Natural killer cell treated with Interleukin-12 subunit alpha and Interleukin-12 subunit beta and Interleukin-15 and Interleukin-18, amount 100 ng/mL, for 72 hours (primary cell): ENCODE results near the gene KCTD13. TPM values are rescaled to one million over a fixed set of nuclear protein-coding genes. Genes with fewer than 3 reads are reported as not detected.
A peak's percentile ranks its signal among the peaks of the same experiment; 100 is the strongest.

ENCODE experiments used
- ATAC-seq, 2 donors: fragments of 150-1000 bp; cut with Tn5 transposase in 1 of 2; sonication (Bioruptor Pico), chemical (Tn5 transposase) in 1 of 2; 2 replicates each; pipeline ENCODE4 v1.10.0; 2021
- DNase-seq: peaks from one replicate; pipeline ENCODE4 v3.0.0; 2022; ENCODE audit warnings: low spot score
- H3K27ac Mint-ChIP-seq, 2 donors: 1 replicate in 1 of 2; 2 replicates in 1 of 2; pipeline ENCODE4 v1.8.0; 2022; ENCODE audit warnings: mixed read lengths in 2 of 2, mild to moderate bottlenecking in 1 of 2, moderate library complexity in 1 of 2
- H3K27me3 Mint-ChIP-seq, 2 donors: 1 replicate in 1 of 2; 2 replicates in 1 of 2; pipeline ENCODE4 v1.8.0; 2022; ENCODE audit warnings: mixed read lengths in 2 of 2
- H3K36me3 Mint-ChIP-seq: one replicate; pipeline ENCODE4 v1.8.0; 2022; ENCODE audit warnings: mixed read lengths
- H3K4me1 Mint-ChIP-seq, 2 donors: 1 replicate in 1 of 2; 2 replicates in 1 of 2; pipeline ENCODE4 v1.8.0; 2022; ENCODE audit warnings: low read depth in 2 of 2, mixed read lengths in 2 of 2, mild to moderate bottlenecking in 1 of 2
- H3K4me3 Mint-ChIP-seq: one replicate; pipeline ENCODE4 v1.8.0; 2022; ENCODE audit warnings: mixed read lengths
- H3K9me3 Mint-ChIP-seq: 2 replicates; pipeline ENCODE4 v1.8.0; 2022; ENCODE audit warnings: mixed read lengths
- total RNA-seq, 2 donors: library from RNA; stranded (reverse); gene quantifications; one replicate each; pipeline ENCODE4 v1.2.3, GENCODE V29; 2022

KCTD13 gene
- total RNA-seq, 2 donors from 2014 or later: 53.6 to 92.7 TPM

DNA sequence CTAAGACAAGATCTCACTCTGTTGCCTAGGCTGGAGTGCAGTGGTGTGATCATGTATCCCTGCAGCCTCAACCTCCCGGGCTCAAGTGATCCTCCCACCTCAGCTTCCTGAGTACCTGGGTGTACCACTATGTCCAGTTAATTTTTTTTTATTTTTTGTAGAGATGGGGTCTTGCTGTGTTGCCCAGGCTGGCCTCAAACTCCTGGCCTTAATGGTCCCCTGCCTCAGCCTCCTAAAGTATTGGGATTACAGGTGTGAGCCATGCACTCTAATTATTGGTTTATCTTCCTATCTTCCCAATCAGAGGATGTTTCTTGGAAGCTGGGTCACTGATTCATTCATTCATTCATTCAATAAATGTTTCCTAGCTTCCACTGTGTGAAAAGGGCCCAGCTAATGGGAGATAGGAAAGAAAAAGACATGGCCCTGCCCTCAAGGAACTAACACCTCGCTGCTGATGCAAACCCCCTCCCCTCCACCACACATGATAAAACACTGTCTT, 17.3 kb downstream of the KCTD13 start:
- Mint-ChIP-seq H3K27me3 (no peaks in the 10 kb centered on the region), H3K36me3 (no peaks in the 10 kb centered on the region), H3K27ac (no peak overlapping the region), H3K4me1 (peaks cover 0 to 2% of the 10 kb centered on the region in 2 donors), H3K4me3 (no peak overlapping the region), H3K9me3 (no peaks in the 10 kb centered on the region)
- ATAC-seq (no peak), DNase-seq (no peak)

- ATAC-seq (no peak), DNase-seq (no peak)
- Mint-ChIP-seq H3K4me1 (peaks cover 0 to 6% of the 10 kb centered on the region in 2 donors), H3K36me3 (no peaks in the 10 kb centered on the region), H3K9me3 (no peaks in the 10 kb centered on the region), H3K27me3 (no peaks in the 10 kb centered on the region), H3K4me3 (no peak overlapping the region), H3K27ac (no peak overlapping the region)
Observed at GRCh38 chr16:29907973-29908372, 18.1 kb downstream of the KCTD13 start.

DNA sequence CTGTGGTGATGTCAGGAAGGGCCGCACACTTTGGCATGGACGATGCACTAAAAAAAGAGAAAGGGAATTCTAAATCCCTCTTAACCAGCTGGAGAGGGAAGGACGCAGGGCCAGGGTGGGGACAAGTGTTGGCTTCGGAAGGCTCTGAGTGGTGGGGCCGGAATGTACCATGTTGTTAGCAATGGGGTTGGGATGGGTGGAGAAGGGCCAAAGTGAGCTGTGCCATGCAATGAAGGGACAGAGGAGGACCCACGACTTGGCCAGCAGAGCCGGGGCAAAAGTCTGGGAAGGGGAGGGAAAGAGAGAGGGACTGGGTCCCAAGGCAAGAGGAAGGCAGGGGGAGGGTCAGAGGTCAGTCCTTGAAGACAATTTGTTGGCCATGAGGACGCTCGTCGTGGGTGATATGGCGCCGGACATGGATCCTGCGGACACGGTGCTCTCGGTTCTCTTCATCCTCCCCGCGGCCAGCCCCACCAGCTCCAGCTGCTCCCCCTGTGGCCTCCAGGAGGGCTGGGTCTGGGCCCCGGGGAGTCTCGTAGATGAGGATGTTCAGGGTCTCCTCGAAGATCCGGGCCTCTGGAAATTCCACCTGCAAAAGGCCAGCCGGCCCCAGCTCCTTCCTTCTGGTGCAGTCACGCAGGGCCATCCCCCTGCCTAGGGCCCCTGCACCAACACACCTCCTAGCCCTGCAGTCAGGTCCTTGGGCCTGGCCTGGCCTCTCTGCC, 19.3 kb downstream of the KCTD13 start:
- no peak for ATAC-seq
- Mint-ChIP-seq H3K36me3 (no peaks in the 10 kb centered on the region), H3K9me3 (no peaks in the 10 kb centered on the region), H3K4me3 (no peak overlapping the region), H3K4me1 (peaks cover 0 to 6% of the 10 kb centered on the region in 2 donors), H3K27me3 (peaks cover 0 to 6% of the 10 kb centered on the region in 2 donors), H3K27ac (no peak overlapping the region)
- no peak for DNase-seq

DNA sequence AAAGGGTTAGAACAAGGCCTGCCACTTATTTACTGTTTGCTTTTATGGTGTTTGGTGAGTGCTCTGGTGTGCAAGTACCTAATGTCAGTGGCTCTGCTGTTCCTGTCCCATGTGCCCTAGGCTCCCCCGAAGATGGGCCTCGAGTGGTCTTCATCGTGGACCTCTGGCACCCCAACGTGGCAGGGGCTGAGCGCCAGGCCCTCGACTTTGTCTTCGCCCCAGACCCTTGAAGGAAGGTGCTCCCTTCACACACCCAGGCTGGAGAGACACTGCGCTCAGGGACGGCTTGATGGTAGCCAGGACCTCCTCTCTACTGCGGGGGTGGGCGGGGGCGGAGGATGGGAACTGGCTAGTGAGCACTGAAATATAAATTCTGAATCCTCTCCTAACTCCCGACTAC, 20.4 kb downstream of the KCTD13 start:
- no peak overlapping the region for H3K4me3 Mint-ChIP-seq
- H3K9me3 Mint-ChIP-seq: no peaks in the 10 kb centered on the region
- H3K36me3 Mint-ChIP-seq: no peaks in the 10 kb centered on the region
- H3K27ac Mint-ChIP-seq: no peak overlapping the region
- ATAC-seq: no peak
- H3K27me3 Mint-ChIP-seq: peaks cover 2 to 8% of the 10 kb centered on the region in 2 donors
- DNase-seq: no peak
- peaks cover 3 to 8% of the 10 kb centered on the region in 2 donors for H3K4me1 Mint-ChIP-seq

DNA sequence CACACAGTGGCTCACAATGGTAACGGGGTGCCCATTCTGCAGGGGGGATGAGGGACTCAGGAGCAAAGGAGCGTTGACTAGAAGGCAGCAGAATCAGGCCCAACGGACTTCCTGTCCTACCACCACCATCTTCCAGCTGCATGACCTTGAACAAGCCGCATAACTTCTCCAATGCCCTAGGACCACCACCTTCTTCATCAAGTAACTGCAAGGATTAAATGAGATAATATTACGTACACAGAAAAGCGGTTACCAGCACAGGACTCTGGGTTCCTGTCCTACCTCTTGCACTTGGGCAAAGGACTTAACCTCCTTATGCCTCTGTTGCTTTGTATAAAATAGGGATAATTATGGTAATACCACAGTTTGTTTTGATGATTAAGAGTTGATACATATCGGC, 21.1 kb downstream of the KCTD13 start:
- H3K4me1 Mint-ChIP-seq: peaks cover 7 to 12% of the 10 kb centered on the region in 2 donors
- no peak overlapping the region for H3K4me3 Mint-ChIP-seq
- H3K27ac Mint-ChIP-seq: no peak overlapping the region
- DNase-seq (no peak), ATAC-seq (no peak)
- H3K36me3 Mint-ChIP-seq: no peaks in the 10 kb centered on the region
- peaks cover 6 to 11% of the 10 kb centered on the region in 2 donors for H3K27me3 Mint-ChIP-seq
- no peaks in the 10 kb centered on the region for H3K9me3 Mint-ChIP-seq

DNA sequence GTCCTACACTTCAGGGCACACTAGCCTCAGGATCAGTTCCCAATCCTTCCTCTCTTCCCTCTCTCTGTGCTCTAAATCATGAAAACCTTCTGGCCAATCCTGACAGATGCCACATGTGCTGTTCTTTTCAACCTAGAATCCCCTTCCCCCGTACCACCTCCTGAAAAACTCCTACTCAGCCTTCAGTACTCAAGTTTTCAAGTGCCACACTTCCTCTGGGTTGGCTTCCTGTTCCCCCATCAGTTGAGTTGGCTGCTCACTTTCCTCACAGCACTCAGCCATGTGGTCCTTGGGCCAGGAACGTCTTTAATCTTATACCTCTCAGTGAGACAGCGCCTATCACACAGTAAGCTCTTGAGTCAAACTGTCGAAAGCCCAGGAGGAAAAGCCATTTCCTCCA, 22.4 kb downstream of the KCTD13 start:
- Mint-ChIP-seq H3K27ac (no peak overlapping the region), H3K4me1 (peaks cover 7 to 12% of the 10 kb centered on the region in 2 donors), H3K4me3 (no peak overlapping the region), H3K36me3 (no peaks in the 10 kb centered on the region), H3K9me3 (no peaks in the 10 kb centered on the region), H3K27me3 (peaks cover 8 to 17% of the 10 kb centered on the region in 2 donors)
- DNase-seq: no peak
- no peak for ATAC-seq

GRCh38 chr16:29901607-29901945, 24.4 kb downstream of the KCTD13 start:
- H3K27me3 Mint-ChIP-seq: peaks cover 21 to 32% of the 10 kb centered on the region in 2 donors
- no peak overlapping the region for H3K27ac Mint-ChIP-seq
- no peak for DNase-seq
- no peaks in the 10 kb centered on the region for H3K36me3 Mint-ChIP-seq
- ATAC-seq: no peak
- no peaks in the 10 kb centered on the region for H3K9me3 Mint-ChIP-seq
- H3K4me1 Mint-ChIP-seq: peaks cover 7 to 16% of the 10 kb centered on the region in 2 donors
- H3K4me3 Mint-ChIP-seq: peak overlapping the region; percentile 37

DNA sequence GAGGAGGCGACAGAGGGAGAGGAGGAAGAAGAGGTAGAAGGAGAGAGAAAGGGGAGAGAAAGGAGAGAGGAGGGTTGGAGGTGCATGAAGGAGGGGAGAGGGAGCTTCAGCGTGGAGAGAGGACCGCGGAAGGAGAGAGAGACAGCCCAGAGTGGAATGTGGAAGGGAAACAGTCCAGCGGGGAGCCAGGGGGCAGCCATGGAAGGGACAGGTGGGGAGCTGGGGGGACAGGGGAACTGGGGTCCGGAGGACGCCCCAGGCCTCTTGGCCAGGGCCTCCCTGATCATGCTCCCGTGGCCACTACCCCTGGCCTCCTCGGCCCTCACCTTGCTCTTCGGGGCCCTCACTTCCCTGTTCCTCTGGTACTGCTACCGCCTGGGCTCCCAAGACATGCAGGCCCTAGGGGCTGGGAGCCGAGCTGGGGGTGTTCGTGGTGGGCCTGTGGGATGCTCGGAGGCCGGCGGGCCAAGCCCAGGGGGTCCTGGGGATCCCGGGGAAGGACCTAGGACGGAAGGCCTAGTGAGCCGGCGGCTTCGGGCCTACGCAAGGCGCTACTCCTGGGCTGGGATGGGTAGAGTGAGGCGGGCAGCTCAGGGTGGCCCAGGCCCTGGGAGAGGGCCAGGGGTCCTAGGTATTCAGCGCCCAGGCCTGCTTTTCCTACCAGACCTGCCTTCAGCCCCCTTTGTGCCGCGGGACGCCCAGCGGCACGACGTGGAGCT, 25.0 kb downstream of the KCTD13 start:
- H3K4me3 Mint-ChIP-seq: peak overlapping the region; percentile 74
- H3K27me3 Mint-ChIP-seq: peaks cover 23 to 32% of the 10 kb centered on the region in 2 donors
- H3K9me3 Mint-ChIP-seq: no peaks in the 10 kb centered on the region
- no peak overlapping the region for H3K27ac Mint-ChIP-seq
- no peaks in the 10 kb centered on the region for H3K36me3 Mint-ChIP-seq
- ATAC-seq (no peak), DNase-seq (no peak)
- H3K4me1 Mint-ChIP-seq: peaks cover 7 to 16% of the 10 kb centered on the region in 2 donors

GRCh38 chr16:29900102-29900887, 25.7 kb downstream of the KCTD13 start, which contains the start of gene ASPHD1:
Gene ASPHD1, plus strand, starts transcription at chr16:29900488. Its CDS starts 484 bp downstream, at chr16:29900972.
- Mint-ChIP-seq H3K4me3 (peak within 1 kb of the TSS; percentile 74), H3K27ac (no peak within 1 kb of the TSS), H3K36me3 (no peaks in the 10 kb centered on the region), H3K4me1 (peaks cover 7 to 16% of the 10 kb centered on the region in 2 donors), H3K27me3 (peaks cover 23 to 32% of the 10 kb centered on the region in 2 donors), H3K9me3 (no peaks in the 10 kb centered on the region)
- DNase-seq (peak; percentile 73), ATAC-seq (peak; percentile 87 to 92)

DNA sequence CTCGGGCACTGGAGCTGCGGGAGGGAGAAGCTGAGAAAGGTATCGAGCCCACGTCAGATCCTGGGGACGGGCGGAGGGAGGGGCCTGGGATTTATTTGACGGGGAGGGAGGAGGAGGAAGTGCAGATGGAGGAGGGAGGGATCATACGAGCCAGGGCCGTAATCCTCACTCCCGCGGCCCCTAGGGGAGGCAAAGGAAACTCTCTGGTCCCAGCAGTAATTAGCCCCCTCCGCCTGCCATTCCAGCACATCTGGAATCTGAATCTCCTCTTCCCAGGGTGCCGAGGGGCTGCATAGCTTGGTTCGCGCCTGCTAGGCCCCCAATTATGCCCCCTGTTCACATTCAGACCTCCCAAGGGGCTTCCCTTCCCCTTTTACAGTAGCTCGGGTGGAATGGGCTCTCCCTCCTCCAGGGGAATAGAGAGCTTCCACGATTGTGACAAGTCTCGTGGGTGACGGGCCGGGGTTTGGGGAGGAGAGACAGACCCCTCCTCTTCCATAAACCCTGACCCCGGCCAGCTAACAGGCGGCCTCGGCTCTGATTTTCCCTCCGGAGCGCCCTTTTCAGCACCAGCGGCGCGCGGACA, 26.4 kb downstream of the KCTD13 start, which contains the start of gene SEZ6L2:
Gene SEZ6L2, minus strand, starts transcription at position 35 of the 586 bp plus-strand sequence. CDS start 531 bp downstream, outside the sequence.
- H3K4me3 Mint-ChIP-seq: peak within 1 kb of the TSS; percentile 74
- H3K27me3 Mint-ChIP-seq: peaks cover 23 to 32% of the 10 kb centered on the region in 2 donors
- no peaks in the 10 kb centered on the region for H3K36me3 Mint-ChIP-seq
- peaks cover 7 to 16% of the 10 kb centered on the region in 2 donors for H3K4me1 Mint-ChIP-seq
- no peak within 1 kb of the TSS for H3K27ac Mint-ChIP-seq
- ATAC-seq: no peak
- peak; percentile 81 for DNase-seq
- no peaks in the 10 kb centered on the region for H3K9me3 Mint-ChIP-seq

GRCh38 chr16:29898804-29899515, 27.1 kb downstream of the KCTD13 start:
- H3K9me3 Mint-ChIP-seq: no peaks in the 10 kb centered on the region
- no peak for DNase-seq
- H3K4me3 Mint-ChIP-seq: no peak overlapping the region
- H3K4me1 Mint-ChIP-seq: peaks cover 7 to 16% of the 10 kb centered on the region in 2 donors
- ATAC-seq: no peak
- H3K27ac Mint-ChIP-seq: no peak overlapping the region
- H3K27me3 Mint-ChIP-seq: peaks cover 23 to 32% of the 10 kb centered on the region in 2 donors
- H3K36me3 Mint-ChIP-seq: no peaks in the 10 kb centered on the region

DNA sequence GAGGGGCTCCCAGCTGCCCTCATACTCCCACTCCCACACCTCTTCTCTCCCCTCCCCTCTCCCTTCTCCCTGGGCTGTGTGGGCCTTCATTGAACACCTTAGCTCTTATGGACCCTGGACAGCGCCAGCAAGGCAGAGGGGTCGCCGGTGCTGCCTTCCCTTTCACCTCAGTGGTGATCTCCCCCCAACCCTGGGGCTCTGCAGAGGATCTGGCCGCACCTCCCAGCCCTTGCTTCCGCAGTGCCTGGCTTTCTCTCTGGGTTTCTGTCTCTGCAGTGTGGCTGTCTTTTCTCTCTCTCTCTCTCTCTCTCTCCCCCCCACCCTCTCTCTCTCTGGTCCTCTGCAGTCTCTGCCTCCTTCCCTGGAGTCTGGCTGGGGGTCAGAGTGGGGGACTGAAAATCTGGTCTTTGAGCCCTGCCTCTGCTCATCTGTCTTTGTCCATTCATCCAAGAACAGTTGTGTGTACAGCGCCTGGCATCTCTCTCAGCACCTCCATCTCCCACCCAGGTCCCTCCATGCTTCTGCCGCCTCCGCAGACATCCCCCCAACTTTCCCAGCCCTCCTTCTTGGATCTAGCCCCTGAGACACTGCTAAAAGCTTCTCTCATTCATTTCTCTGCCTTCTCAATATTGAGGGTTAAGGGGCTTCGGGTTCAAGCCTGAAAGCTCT, 27.8 kb downstream of the KCTD13 start:
- H3K27ac Mint-ChIP-seq: no peak overlapping the region
- DNase-seq (no peak), ATAC-seq (no peak)
- H3K4me1 Mint-ChIP-seq: peaks cover 7 to 13% of the 10 kb centered on the region in 2 donors
- no peaks in the 10 kb centered on the region for H3K9me3 Mint-ChIP-seq
- no peaks in the 10 kb centered on the region for H3K36me3 Mint-ChIP-seq
- no peak overlapping the region for H3K4me3 Mint-ChIP-seq
- peaks cover 23 to 32% of the 10 kb centered on the region in 2 donors for H3K27me3 Mint-ChIP-seq
